Fibroblast of lung (primary cell): ENCODE results near the gene PDZD2.

ENCODE experiments used
- CTCF ChIP-seq, 2 donors: IDR thresholded peaks in 1 of 2; conservative IDR thresholded peaks in 1 of 2; 1 replicate in 1 of 2; 2 replicates in 1 of 2; pipeline ENCODE4 v1.5.1; 2011 to 2012; ENCODE audit warnings: low read length in 2 of 2, control low read depth in 1 of 2, inconsistent platforms in 1 of 2, low read depth in 1 of 2, mild to moderate bottlenecking in 1 of 2
- EZH2 ChIP-seq: IDR thresholded peaks from 2 replicates; pipeline ENCODE4 v1.5.1; 2012; ENCODE audit warnings: low read length, control low read depth, mild to moderate bottlenecking; ENCODE audit errors: missing control alignments

GRCh38 chr5:31824869-31825517 lies 186.1 kb downstream of the PDZD2 start:
- no peak for TF ChIP-seq CTCF (conservative IDR thresholded peaks at IDR 0.05 in 1 of 2, IDR thresholded peaks at IDR 0.05 in 1 of 2; ENCODE audit: low read depth in 1 of 2, low read length in 2 of 2)
- TF ChIP-seq EZH2 = no peak
